H1 (cell line): Measurements from ENCODE around the gene C11orf42. TPM values are rescaled to one million over a fixed set of nuclear protein-coding genes. Genes with fewer than 3 reads are reported as not detected.

Source experiments
- CEBPB ChIP-seq: IDR thresholded peaks from 2 replicates; pipeline ENCODE4 v1.6.1; 2012; ENCODE audit warnings: low read depth, low read length
- CHD2 ChIP-seq: IDR thresholded peaks from 2 replicates; pipeline ENCODE4 v1.6.1; 2012; ENCODE audit warnings: low read length, improper control_type of control experiment
- GABPA ChIP-seq: IDR thresholded peaks from 2 replicates; pipeline ENCODE4 v1.6.1; 2011; ENCODE audit warnings: mild to moderate bottlenecking, low read length, moderate library complexity, borderline replicate concordance; ENCODE audit not compliant: insufficient read depth
- NRF1 ChIP-seq: IDR thresholded peaks from 2 replicates; pipeline ENCODE4 v1.6.1; 2011; ENCODE audit warnings: mild to moderate bottlenecking, low read depth, low read length, improper control_type of control experiment
- POLR2AphosphoS5 ChIP-seq: IDR thresholded peaks from 2 replicates; pipeline ENCODE4 v1.6.1; 2011; ENCODE audit warnings: low read depth, low read length
- RAD21 ChIP-seq, 2 experiments: IDR thresholded peaks in 1 of 2; conservative IDR thresholded peaks in 1 of 2; 2 replicates each; pipeline ENCODE4 v1.6.1; 2011; ENCODE audit warnings: low read depth in 2 of 2, low read length in 2 of 2, improper control_type of control experiment in 1 of 2, inconsistent platforms in 1 of 2, mild to moderate bottlenecking in 1 of 2, moderate library complexity in 1 of 2
- RBBP5 ChIP-seq: IDR thresholded peaks from 2 replicates; pipeline ENCODE4 v1.7.1; 2012; ENCODE audit warnings: low read depth, mild to moderate bottlenecking, inconsistent platforms, low read length, moderate library complexity, borderline replicate concordance
- RNF2 ChIP-seq: fragments of 200-900, 300-1000 bp; sonication (generic); IDR thresholded peaks from 2 replicates; pipeline ENCODE4 v1.7.1; 2016; ENCODE audit warnings: borderline replicate concordance, low read depth, mild to moderate bottlenecking, antibody characterized with exemption, low read length; ENCODE audit not compliant: poor library complexity, severe bottlenecking; ENCODE audit errors: missing control alignments
- SP1 ChIP-seq: IDR thresholded peaks from 2 replicates; pipeline ENCODE4 v1.6.1; 2011; ENCODE audit warnings: low read depth, low read length
- SRF ChIP-seq: IDR thresholded peaks from 2 replicates; pipeline ENCODE4 v1.6.1; 2011; ENCODE audit warnings: mild to moderate bottlenecking, low read depth, low read length, moderate library complexity
- polyA plus RNA-seq, 7 experiments: library from polyadenylated mRNA; depleted of rRNA in 3 of 7; stranded (reverse) in 5 of 7; unstranded in 2 of 7; fragments of >200 nt in 5 of 7; fragments of 200-250 nt in 2 of 7; gene quantifications; 1 replicate in 5 of 7; 2 replicates in 1 of 7; 4 replicates in 1 of 7; pipeline versions ENCODE4 v1.2.1 to v1.2.3, GENCODE V29; 2011 to 2013; ENCODE audit warnings: missing spikeins in 2 of 7, mixed read lengths in 2 of 7
- total RNA-seq: library from RNA; stranded (reverse); fragmentation: NEBNext Ultra II Directional; extraction: Animal tissue kit (Norgen Biotek cat#: 25700); gene quantifications from 2 replicates; pipeline ENCODE4 v1.2.1, GENCODE V29; 2021
- TF ChIP-seq, protein P1 (sequence below), 3 experiments: IDR thresholded peaks; 1 replicate in 2 of 3; 2 replicates in 1 of 3; pipeline versions ENCODE4 v1.5.1 to v1.6.1; 2011; ENCODE audit warnings: low read length in 3 of 3, mild to moderate bottlenecking in 3 of 3, inconsistent platforms in 2 of 3, low read depth in 1 of 3, moderate library complexity in 1 of 3; ENCODE audit not compliant: insufficient read depth in 1 of 3; ENCODE audit errors: control extremely low read depth in 1 of 3
- TF ChIP-seq, protein P2 (sequence below): IDR thresholded peaks from 2 replicates; pipeline ENCODE4 v1.6.1; 2012; ENCODE audit warnings: low read length, inconsistent platforms

C11orf42 gene
- total and polyA plus RNA-seq, 2 of the 8 experiments (the other 6 are each of a cell fraction or from before 2014, with no cell fraction given), result not detected

DNA sequence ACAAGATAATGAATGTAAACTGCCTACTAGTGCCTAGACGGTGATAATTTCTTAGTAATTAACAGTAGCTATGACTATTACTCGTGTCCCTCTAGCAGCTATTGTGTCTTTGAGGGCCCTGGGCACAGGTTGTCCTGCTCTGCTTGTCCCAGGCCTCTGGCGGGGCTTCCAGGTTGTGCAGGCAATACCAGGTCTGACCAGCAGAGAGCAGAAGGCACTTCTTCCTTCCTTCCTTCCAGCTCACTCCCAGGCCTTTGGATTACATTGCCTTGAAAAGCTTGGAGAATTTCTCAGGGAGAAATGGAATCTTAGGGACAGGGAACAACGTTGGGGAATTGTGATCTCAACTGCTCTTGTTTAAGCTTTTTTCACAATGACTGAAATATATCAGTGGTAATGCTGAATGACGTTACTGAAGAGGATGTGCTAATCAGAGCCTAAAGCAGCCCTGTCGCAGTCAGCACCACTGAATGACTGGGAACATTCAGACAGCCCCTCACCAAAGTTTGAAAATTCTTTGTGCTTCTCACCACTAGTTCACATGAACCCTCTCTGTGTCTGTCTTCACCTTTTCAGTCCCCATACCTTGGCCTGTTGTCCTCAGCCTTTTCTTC is 45.9 kb downstream of the C11orf42 start (continued):
- TF ChIP-seq, protein P1, sequence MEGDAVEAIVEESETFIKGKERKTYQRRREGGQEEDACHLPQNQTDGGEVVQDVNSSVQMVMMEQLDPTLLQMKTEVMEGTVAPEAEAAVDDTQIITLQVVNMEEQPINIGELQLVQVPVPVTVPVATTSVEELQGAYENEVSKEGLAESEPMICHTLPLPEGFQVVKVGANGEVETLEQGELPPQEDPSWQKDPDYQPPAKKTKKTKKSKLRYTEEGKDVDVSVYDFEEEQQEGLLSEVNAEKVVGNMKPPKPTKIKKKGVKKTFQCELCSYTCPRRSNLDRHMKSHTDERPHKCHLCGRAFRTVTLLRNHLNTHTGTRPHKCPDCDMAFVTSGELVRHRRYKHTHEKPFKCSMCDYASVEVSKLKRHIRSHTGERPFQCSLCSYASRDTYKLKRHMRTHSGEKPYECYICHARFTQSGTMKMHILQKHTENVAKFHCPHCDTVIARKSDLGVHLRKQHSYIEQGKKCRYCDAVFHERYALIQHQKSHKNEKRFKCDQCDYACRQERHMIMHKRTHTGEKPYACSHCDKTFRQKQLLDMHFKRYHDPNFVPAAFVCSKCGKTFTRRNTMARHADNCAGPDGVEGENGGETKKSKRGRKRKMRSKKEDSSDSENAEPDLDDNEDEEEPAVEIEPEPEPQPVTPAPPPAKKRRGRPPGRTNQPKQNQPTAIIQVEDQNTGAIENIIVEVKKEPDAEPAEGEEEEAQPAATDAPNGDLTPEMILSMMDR (IDR thresholded peaks at IDR 0.05; ENCODE audit: control extremely low read depth in 1 of 3, insufficient read depth in 1 of 3, low read depth in 1 of 3, low read length in 3 of 3), result peak; percentile 91 to 99 (median 97)
- TF ChIP-seq NRF1 (no peak), RBBP5 (no peak), POLR2AphosphoS5 (no peak), GABPA (no peak), RAD21 (IDR thresholded peaks at IDR 0.05 in 1 of 2, conservative IDR thresholded peaks at IDR 0.05 in 1 of 2; ENCODE audit: low read depth in 2 of 2, low read length in 2 of 2) (peak; percentile 84 to 86), CHD2 (no peak), SP1 (no peak), SRF (no peak), CEBPB (no peak), RNF2 (no peak)
- TF ChIP-seq, protein P2, sequence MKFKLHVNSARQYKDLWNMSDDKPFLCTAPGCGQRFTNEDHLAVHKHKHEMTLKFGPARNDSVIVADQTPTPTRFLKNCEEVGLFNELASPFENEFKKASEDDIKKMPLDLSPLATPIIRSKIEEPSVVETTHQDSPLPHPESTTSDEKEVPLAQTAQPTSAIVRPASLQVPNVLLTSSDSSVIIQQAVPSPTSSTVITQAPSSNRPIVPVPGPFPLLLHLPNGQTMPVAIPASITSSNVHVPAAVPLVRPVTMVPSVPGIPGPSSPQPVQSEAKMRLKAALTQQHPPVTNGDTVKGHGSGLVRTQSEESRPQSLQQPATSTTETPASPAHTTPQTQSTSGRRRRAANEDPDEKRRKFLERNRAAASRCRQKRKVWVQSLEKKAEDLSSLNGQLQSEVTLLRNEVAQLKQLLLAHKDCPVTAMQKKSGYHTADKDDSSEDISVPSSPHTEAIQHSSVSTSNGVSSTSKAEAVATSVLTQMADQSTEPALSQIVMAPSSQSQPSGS, result no peak
